CD14-positive monocyte (primary cell): ENCODE data around the gene CCDC159. TPM values are rescaled to one million over a fixed set of nuclear protein-coding genes. Genes with fewer than 3 reads are reported as not detected.

ENCODE experiments used
- DNase-seq, 3 donors: peaks; one replicate each; pipeline ENCODE4 v3.0.0-alpha.2; 2011 to 2022
- H2AFZ ChIP-seq: 2 replicates; pipeline ENCODE4 v1.6.0; 2012; ENCODE audit warnings: mild to moderate bottlenecking, low read depth, low read length, inconsistent platforms; ENCODE audit not compliant: insufficient read depth, poor library complexity, severe bottlenecking
- H3K27ac ChIP-seq, 2 donors: 1 replicate in 1 of 2; 2 replicates in 1 of 2; pipeline ENCODE4 v1.5.1; 2012 to 2013; ENCODE audit warnings: low read length in 2 of 2, control low read depth in 1 of 2, inconsistent platforms in 1 of 2, low read depth in 1 of 2, mild to moderate bottlenecking in 1 of 2
- H3K27me3 ChIP-seq, 2 donors: one replicate each; pipeline versions ENCODE4 v1.6.0 to v1.6.1; 2011 to 2013; ENCODE audit warnings: low read length in 2 of 2; ENCODE audit not compliant: control insufficient read depth in 2 of 2, insufficient read depth in 2 of 2
- H3K36me3 ChIP-seq, 2 donors: replicated peaks in 1 of 2; 1 replicate in 1 of 2; 2 replicates in 1 of 2; pipeline versions ENCODE4 v1.5.1 to v1.6.1; 2012 to 2013; ENCODE audit warnings: low read length in 2 of 2, control low read depth in 1 of 2, inconsistent platforms in 1 of 2, mild to moderate bottlenecking in 1 of 2; ENCODE audit not compliant: insufficient read depth in 2 of 2, control insufficient read depth in 1 of 2
- H3K4me1 ChIP-seq, 2 donors: 1 replicate in 1 of 2; 2 replicates in 1 of 2; pipeline versions ENCODE4 v1.5.1 to v1.6.1; 2012 to 2013; ENCODE audit warnings: low read length in 2 of 2, control low read depth in 1 of 2, inconsistent platforms in 1 of 2, mild to moderate bottlenecking in 1 of 2, moderate library complexity in 1 of 2; ENCODE audit not compliant: insufficient read depth in 2 of 2, control insufficient read depth in 1 of 2
- H3K4me2 ChIP-seq: replicated peaks from 2 replicates; pipeline ENCODE3; 2012; ENCODE audit warnings: low read length, moderate library complexity, mild to moderate bottlenecking; ENCODE audit not compliant: poor library complexity, severe bottlenecking; ENCODE audit errors: extremely low read depth
- H3K4me3 ChIP-seq, 3 experiments: fragments of 200-600 bp in 1 of 3; sonication (generic) in 1 of 3; replicated peaks in 1 of 3; 1 replicate in 2 of 3; 2 replicates in 1 of 3; pipeline ENCODE4 v1.5.1; 2011 to 2013; ENCODE audit warnings: low read length in 3 of 3, mild to moderate bottlenecking in 3 of 3, control low read depth in 2 of 3, low read depth in 2 of 3, inconsistent platforms in 1 of 3, moderate library complexity in 1 of 3
- H3K79me2 ChIP-seq: 2 replicates; pipeline ENCODE4 v1.6.0; 2012; ENCODE audit warnings: mild to moderate bottlenecking, control low read depth, inconsistent platforms, low read length, moderate library complexity; ENCODE audit not compliant: insufficient read depth
- H3K9ac ChIP-seq: 2 replicates; pipeline ENCODE4 v1.6.0; 2017; ENCODE audit warnings: low read length, mild to moderate bottlenecking; ENCODE audit not compliant: insufficient read depth, poor library complexity, severe bottlenecking
- H3K9me3 ChIP-seq, 2 donors: replicated peaks in 1 of 2; 1 replicate in 1 of 2; 2 replicates in 1 of 2; pipeline versions ENCODE4 v1.5.1 to v1.6.1; 2012 to 2013; ENCODE audit warnings: low read length in 2 of 2, control low read depth in 1 of 2; ENCODE audit not compliant: control insufficient read depth in 1 of 2, insufficient read depth in 1 of 2
- H4K20me1 ChIP-seq: 2 replicates; pipeline ENCODE4 v1.6.0; 2012; ENCODE audit warnings: mild to moderate bottlenecking, low read length, control low read depth, moderate library complexity; ENCODE audit not compliant: insufficient read depth
- H3K27ac Mint-ChIP-seq, 7 donors: one replicate each; pipeline ENCODE4 v1.8.0; 2020; ENCODE audit warnings: mild to moderate bottlenecking in 7 of 7, mixed read lengths in 7 of 7, moderate library complexity in 6 of 7, inconsistent platforms in 2 of 7
- H3K27me3 Mint-ChIP-seq, 3 donors: one replicate each; pipeline ENCODE4 v1.8.0; 2021 to 2022; ENCODE audit warnings: low read depth in 3 of 3, mild to moderate bottlenecking in 3 of 3, mixed read lengths in 3 of 3, moderate library complexity in 3 of 3, inconsistent platforms in 1 of 3
- H3K36me3 Mint-ChIP-seq, 2 donors: one replicate each; pipeline ENCODE4 v1.8.0; 2020; ENCODE audit warnings: mixed read lengths in 2 of 2, inconsistent platforms in 1 of 2, mild to moderate bottlenecking in 1 of 2
- H3K4me1 Mint-ChIP-seq: one replicate; pipeline ENCODE4 v1.8.0; 2020; ENCODE audit warnings: mild to moderate bottlenecking, mixed read lengths
- H3K4me3 Mint-ChIP-seq, 2 donors: one replicate each; pipeline ENCODE4 v1.8.0; 2020; ENCODE audit warnings: mild to moderate bottlenecking in 2 of 2, mixed read lengths in 2 of 2, moderate library complexity in 1 of 2
- H3K9me3 Mint-ChIP-seq, 7 donors: one replicate each; pipeline ENCODE4 v1.8.0; 2020 to 2022; ENCODE audit warnings: mixed read lengths in 7 of 7, mild to moderate bottlenecking in 6 of 7, moderate library complexity in 6 of 7, inconsistent platforms in 2 of 7
- WGBS: methylation state at CpG from one replicate; pipeline ENCODE4 v1.1.5; 2013; ENCODE audit warnings: missing lambda C conversion rate; ENCODE audit not compliant: insufficient coverage; 5-methylcytosine and 5-hydroxymethylcytosine counted together
- intact Hi-C, 2 donors: fragments of 100-400 bp; cut with micrococcal nuclease; formaldehyde crosslinking; loops; one replicate each; pipeline versions ENCODE4 v1.15.0 to v1.15.1; 2023
- polyA plus RNA-seq, 3 donors: library from polyadenylated mRNA; depleted of rRNA in 1 of 3; unstranded in 2 of 3; stranded (reverse) in 1 of 3; fragments of 300-500 nt in 2 of 3; fragments of >200 nt in 1 of 3; fragmentation: Illumina TruSeq in 2 of 3; gene quantifications; 1 replicate in 2 of 3; 2 replicates in 1 of 3; pipeline ENCODE4 v1.2.3, GENCODE V29; 2012 to 2021
- TF ChIP-seq, protein P1 (sequence below): fragments of 200-600 bp; IDR thresholded peaks from one replicate; pipeline ENCODE4 v1.8.0; 2022; ENCODE audit warnings: antibody characterized with exemption, mild to moderate bottlenecking

Gene CCDC159
- polyA plus RNA-seq, 3 donors: 37.1 to 374 (median 38.3) TPM

DNA sequence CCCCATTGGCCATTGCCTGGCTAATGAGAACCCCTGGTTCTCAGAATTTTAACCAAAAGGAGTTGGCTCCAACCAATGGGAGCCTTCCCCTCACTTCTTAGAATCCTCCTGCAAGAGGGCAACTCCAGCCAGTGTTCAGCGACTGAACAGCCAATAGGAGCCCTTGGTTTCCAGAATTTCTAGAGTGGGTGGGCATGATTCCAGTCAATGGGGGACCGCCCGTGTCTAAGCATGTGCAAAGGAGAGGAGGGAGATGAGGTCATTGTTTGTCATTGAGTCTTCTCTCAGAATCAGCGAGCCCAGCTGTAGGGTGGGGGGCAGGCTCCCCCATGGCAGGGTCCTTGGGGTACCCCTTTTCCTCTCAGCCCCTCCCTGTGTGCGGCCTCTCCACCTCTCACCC lies 18.6 kb downstream of the CCDC159 start:
- WGBS: no CpG with 5 or more reads among the region's 5 CpGs
- no peak overlapping the region for H2AFZ ChIP-seq
- H3K9ac ChIP-seq: no peak overlapping the region
- no peak overlapping the region for H3K4me3 Mint-ChIP-seq
- TF ChIP-seq, protein P1, sequence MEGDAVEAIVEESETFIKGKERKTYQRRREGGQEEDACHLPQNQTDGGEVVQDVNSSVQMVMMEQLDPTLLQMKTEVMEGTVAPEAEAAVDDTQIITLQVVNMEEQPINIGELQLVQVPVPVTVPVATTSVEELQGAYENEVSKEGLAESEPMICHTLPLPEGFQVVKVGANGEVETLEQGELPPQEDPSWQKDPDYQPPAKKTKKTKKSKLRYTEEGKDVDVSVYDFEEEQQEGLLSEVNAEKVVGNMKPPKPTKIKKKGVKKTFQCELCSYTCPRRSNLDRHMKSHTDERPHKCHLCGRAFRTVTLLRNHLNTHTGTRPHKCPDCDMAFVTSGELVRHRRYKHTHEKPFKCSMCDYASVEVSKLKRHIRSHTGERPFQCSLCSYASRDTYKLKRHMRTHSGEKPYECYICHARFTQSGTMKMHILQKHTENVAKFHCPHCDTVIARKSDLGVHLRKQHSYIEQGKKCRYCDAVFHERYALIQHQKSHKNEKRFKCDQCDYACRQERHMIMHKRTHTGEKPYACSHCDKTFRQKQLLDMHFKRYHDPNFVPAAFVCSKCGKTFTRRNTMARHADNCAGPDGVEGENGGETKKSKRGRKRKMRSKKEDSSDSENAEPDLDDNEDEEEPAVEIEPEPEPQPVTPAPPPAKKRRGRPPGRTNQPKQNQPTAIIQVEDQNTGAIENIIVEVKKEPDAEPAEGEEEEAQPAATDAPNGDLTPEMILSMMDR: no peak
- H3K9me3 ChIP-seq: no peaks in the 10 kb centered on the region
- intact Hi-C loops: no loop called here
- H3K36me3 ChIP-seq: peaks cover 57 to 68% of the 10 kb centered on the region in 2 donors
- H3K4me1 ChIP-seq: no peaks in the 10 kb centered on the region
- peaks cover 2% of the 10 kb centered on the region for H3K4me1 Mint-ChIP-seq
- no peak overlapping the region for H3K27ac ChIP-seq
- H3K4me2 ChIP-seq: no peak overlapping the region
- H3K27me3 Mint-ChIP-seq: no peaks in the 10 kb centered on the region
- H3K36me3 Mint-ChIP-seq: peaks cover 58 to 84% of the 10 kb centered on the region in 2 donors
- no peak overlapping the region for H3K4me3 ChIP-seq
- H4K20me1 ChIP-seq: peaks cover 49% of the 10 kb centered on the region
- no peaks in the 10 kb centered on the region for H3K9me3 Mint-ChIP-seq
- no peak for DNase-seq
- peak overlapping the region in 2 of 7 donors; percentile 19 to 74 for H3K27ac Mint-ChIP-seq
- H3K27me3 ChIP-seq: no peaks in the 10 kb centered on the region
- H3K79me2 ChIP-seq: no peaks in the 10 kb centered on the region

DNA sequence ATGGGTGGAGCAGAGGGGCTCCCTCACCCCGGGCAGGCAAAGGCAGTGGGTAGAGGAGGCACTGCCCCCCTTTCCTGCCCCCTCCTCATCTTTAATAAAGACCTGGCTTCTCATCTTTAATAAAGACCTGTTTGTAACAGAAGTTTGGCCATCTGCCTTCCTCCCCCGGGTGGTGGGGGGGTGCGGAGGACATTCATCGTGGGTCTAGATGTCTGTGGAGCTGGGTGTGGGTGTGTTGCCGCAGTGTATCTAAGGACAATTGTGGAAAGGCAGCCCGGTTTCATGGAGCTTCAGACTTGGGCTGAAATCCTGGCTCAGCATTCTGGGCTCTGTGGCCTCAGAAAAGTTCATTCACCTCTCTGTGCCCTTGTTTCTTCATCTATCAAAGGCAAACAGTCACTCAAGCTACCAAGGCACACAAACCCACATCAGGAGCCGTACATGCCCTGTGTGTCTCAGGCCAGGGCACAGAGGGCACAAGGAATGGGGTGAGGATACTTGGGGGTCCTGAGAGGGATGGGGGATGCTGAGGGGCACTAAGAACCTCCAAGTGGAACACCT lies 19.3 kb downstream of the CCDC159 start:
- no peaks in the 10 kb centered on the region for H3K4me1 ChIP-seq
- DNase-seq: no peak
- peaks cover 50 to 60% of the 10 kb centered on the region in 2 donors for H3K36me3 ChIP-seq
- no peak overlapping the region for H3K4me3 ChIP-seq
- H3K79me2 ChIP-seq: no peaks in the 10 kb centered on the region
- no peaks in the 10 kb centered on the region for H3K27me3 Mint-ChIP-seq
- no peak overlapping the region for H3K4me3 Mint-ChIP-seq
- H3K9me3 Mint-ChIP-seq: no peaks in the 10 kb centered on the region
- H2AFZ ChIP-seq: no peak overlapping the region
- TF ChIP-seq, protein P1: no peak
- H3K4me2 ChIP-seq: no peak overlapping the region
- H3K4me1 Mint-ChIP-seq: peaks cover 2% of the 10 kb centered on the region
- peak overlapping the region in 1 of 7 donors; percentile 74 for H3K27ac Mint-ChIP-seq
- no peak overlapping the region for H3K27ac ChIP-seq
- H3K27me3 ChIP-seq: no peaks in the 10 kb centered on the region
- peaks cover 54 to 79% of the 10 kb centered on the region in 2 donors for H3K36me3 Mint-ChIP-seq
- H3K9ac ChIP-seq: no peak overlapping the region
- WGBS: 100% methylated on average over 4 of the region's 7 CpGs
- peaks cover 46% of the 10 kb centered on the region for H4K20me1 ChIP-seq
- H3K9me3 ChIP-seq: no peaks in the 10 kb centered on the region
- intact Hi-C loops: no loop called here
